Breast epithelium (tissue), 4 donors: ENCODE data around the gene RBBP8NL. TPM values are rescaled to one million over a fixed set of nuclear protein-coding genes. Genes with fewer than 3 reads are reported as not detected.

Experiments used
- DNase-seq, 2 donors: peaks; one replicate each; pipeline ENCODE4 v3.0.0-alpha.2; 2019; ENCODE audit warnings: low spot score in 2 of 2
- H3K27ac ChIP-seq, 2 donors: fragments of 200-600 bp; sonication (generic) in 1 of 2; one replicate each; pipeline ENCODE4 v1.5.1; 2016 to 2019; ENCODE audit warnings: mild to moderate bottlenecking in 1 of 2
- H3K27me3 ChIP-seq, 2 donors: fragments of 200-600 bp; sonication (generic) in 1 of 2; one replicate each; pipeline versions ENCODE4 v1.5.1 to v1.6.0; 2017 to 2019; ENCODE audit warnings: control low read depth in 1 of 2, mild to moderate bottlenecking in 1 of 2
- H3K36me3 ChIP-seq: fragments of 200-600 bp; one replicate; pipeline ENCODE4 v1.5.1; 2019
- H3K4me1 ChIP-seq, 2 donors: fragments of 200-600 bp; sonication (generic); one replicate each; pipeline ENCODE4 v1.5.1; 2016 to 2019; ENCODE audit warnings: control low read depth in 1 of 2
- H3K4me3 ChIP-seq, 3 donors: fragments of 200-600 bp; sonication (generic); 1 replicate in 2 of 3; 2 replicates in 1 of 3; pipeline ENCODE4 v1.5.1; 2016 to 2019; ENCODE audit warnings: mild to moderate bottlenecking in 3 of 3, moderate library complexity in 2 of 3
- H3K9me3 ChIP-seq, 2 donors: fragments of 200-600 bp; sonication (generic) in 1 of 2; one replicate each; pipeline ENCODE4 v1.5.1; 2016 to 2019; ENCODE audit warnings: control low read depth in 1 of 2
- POLR2A ChIP-seq: fragments of 450-650 bp; IDR thresholded peaks from one replicate; pipeline ENCODE4 v1.6.1; 2016; ENCODE audit warnings: antibody characterized with exemption, mild to moderate bottlenecking, moderate library complexity
- POLR2AphosphoS5 ChIP-seq, 3 donors: sonication (generic); formaldehyde crosslinking; IDR thresholded peaks; one replicate each; pipeline ENCODE4 v1.6.1; 2017; ENCODE audit warnings: antibody characterized with exemption in 3 of 3
- intact Hi-C: fragments of 100-400 bp; cut with DNase I; formaldehyde crosslinking; loops from one replicate; pipeline ENCODE4 v1.15.1; 2023; ENCODE audit warnings: low total_unique reads
- total RNA-seq, 3 donors: library from RNA; depleted of rRNA; stranded (reverse); fragments of >200 nt; gene quantifications; one replicate each; pipeline ENCODE4 v1.1.0, GENCODE V29; 2016
- TF ChIP-seq, protein P1 (sequence below), 3 donors: fragments of 450-650 bp; IDR thresholded peaks; one replicate each; pipeline ENCODE4 v1.5.1; 2016 to 2017; ENCODE audit warnings: antibody characterized with exemption in 3 of 3, mild to moderate bottlenecking in 3 of 3, moderate library complexity in 3 of 3

The RBBP8NL gene
- total RNA-seq, 3 donors from 2014 or later, result 2.0 to 4.0 TPM; not detected in 1

DNA sequence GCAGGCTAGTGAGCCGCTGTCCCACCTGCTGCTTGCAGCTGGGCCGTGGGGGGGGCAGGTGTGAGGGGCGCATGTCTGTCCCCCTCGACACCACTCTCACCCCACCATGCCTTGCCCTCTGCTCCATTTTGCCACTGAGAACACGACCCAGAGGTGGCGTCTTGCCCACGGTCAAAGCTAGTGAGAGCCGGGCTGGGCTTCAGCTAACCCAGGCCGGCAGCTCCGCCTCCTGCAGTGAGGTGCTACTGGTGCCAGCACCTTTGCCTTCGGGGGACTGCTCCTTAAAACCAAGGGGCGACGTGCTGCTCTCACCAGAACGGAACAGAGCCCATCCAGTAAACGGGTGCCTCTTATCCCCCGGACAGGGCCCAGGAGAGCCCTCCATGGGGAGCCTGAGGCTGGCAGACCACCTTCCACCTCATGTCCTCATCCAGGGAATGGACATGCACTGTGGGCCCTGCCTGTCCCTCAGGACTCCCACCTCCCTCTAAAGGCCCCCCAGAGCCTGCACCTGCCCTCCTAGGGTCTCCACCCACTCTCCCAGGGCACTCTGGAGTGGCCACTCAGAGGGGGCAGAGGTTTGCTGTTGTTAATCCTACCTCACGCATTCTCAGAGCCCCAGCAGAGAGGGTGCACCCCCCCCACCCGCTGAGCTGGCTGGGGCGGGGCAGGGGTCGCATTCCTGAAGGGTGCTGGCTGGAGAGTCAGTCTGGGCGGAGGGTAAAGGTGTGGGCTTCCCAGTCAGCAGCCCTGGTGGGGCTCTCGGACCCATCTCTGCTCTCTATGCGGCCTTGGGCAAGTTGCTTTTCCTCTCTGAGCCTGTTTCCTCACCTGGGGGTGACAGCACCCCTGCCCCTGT is 2.9 kb downstream of the RBBP8NL start:
- Histone ChIP-seq H3K36me3 (no peaks in the 10 kb centered on the region), H3K9me3 (no peaks in the 10 kb centered on the region), H3K4me3 (no peak overlapping the region), H3K4me1 (peaks cover 9 to 11% of the 10 kb centered on the region in 2 donors), H3K27me3 (peaks cover 0 to 18% of the 10 kb centered on the region in 2 donors), H3K27ac (no peak overlapping the region)
- no peak for DNase-seq
- intact Hi-C loops, result no loop called here
- TF ChIP-seq POLR2AphosphoS5 (IDR thresholded peaks at IDR 0.05), result no peak
- TF ChIP-seq, protein P1, sequence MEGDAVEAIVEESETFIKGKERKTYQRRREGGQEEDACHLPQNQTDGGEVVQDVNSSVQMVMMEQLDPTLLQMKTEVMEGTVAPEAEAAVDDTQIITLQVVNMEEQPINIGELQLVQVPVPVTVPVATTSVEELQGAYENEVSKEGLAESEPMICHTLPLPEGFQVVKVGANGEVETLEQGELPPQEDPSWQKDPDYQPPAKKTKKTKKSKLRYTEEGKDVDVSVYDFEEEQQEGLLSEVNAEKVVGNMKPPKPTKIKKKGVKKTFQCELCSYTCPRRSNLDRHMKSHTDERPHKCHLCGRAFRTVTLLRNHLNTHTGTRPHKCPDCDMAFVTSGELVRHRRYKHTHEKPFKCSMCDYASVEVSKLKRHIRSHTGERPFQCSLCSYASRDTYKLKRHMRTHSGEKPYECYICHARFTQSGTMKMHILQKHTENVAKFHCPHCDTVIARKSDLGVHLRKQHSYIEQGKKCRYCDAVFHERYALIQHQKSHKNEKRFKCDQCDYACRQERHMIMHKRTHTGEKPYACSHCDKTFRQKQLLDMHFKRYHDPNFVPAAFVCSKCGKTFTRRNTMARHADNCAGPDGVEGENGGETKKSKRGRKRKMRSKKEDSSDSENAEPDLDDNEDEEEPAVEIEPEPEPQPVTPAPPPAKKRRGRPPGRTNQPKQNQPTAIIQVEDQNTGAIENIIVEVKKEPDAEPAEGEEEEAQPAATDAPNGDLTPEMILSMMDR (IDR thresholded peaks at IDR 0.05), result no peak
- no peak for TF ChIP-seq POLR2A

DNA sequence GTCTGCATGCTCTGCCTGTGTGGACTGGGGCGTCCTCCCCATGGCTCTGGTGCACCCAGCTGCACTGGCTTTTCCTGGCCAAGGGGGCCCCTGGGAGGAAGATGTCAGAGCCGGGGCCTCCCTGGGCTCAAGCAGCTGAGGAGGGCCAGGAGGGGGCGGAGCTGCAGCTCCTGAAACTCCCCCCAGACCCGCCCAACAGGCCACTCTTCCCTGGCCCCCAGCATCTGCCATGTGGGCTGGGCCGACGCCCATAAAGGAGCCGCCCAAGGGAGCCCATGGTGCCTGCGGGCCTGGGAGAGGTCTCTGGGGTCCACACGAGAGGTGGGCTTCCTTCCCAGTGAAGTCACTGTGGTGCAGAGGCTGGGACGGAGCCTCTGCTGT is 4.0 kb downstream of the RBBP8NL start:
- Histone ChIP-seq H3K9me3 (no peaks in the 10 kb centered on the region), H3K4me3 (no peak overlapping the region), H3K27ac (no peak overlapping the region), H3K4me1 (peaks cover 5 to 7% of the 10 kb centered on the region in 2 donors), H3K36me3 (no peaks in the 10 kb centered on the region), H3K27me3 (peaks cover 0 to 18% of the 10 kb centered on the region in 2 donors)
- no peak for DNase-seq
- TF ChIP-seq, protein P1 (IDR thresholded peaks at IDR 0.05), result no peak
- TF ChIP-seq POLR2AphosphoS5 (IDR thresholded peaks at IDR 0.05) (no peak), POLR2A (no peak)
- intact Hi-C loops, result no loop called here

DNA sequence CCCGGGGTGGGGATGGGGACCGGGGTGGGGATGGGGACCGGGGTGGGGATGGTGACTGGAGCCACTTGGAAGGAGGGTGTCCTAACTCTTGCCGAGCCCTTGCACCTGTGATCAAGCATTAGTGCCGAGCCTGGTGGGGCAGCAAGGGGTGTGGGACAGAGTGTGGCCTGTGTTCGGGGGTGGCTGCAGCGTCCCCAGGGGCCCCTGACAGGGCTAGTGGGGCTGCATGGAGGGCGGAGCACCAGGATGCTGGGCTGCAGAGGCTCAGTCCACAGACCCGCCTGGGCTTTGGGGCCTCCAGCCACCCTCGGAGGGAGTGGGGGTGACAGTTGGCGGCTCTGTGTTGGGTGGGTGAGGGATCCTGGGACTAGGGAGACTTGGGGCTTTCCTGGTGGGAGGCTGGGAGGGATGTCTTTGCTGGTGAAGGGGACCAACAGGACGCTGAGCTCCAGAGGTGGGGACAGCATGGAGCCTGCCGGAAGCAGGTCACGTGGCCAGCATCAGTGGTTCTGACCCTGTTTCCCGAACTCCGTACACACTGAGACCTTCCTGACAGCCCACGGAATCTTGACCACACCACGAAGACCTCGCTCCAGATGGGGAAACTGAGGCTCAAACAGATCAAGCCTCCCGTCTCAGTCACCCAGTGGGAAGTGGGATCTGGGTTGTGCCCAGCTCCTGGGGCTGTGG is 4.6 kb downstream of the RBBP8NL start:
- Histone ChIP-seq H3K36me3 (no peaks in the 10 kb centered on the region), H3K27me3 (peaks cover 0 to 18% of the 10 kb centered on the region in 2 donors), H3K9me3 (no peaks in the 10 kb centered on the region), H3K4me1 (peaks cover 0 to 2% of the 10 kb centered on the region in 2 donors), H3K27ac (no peak overlapping the region), H3K4me3 (no peak overlapping the region)
- intact Hi-C loops, result no loop called here
- TF ChIP-seq, protein P1 (IDR thresholded peaks at IDR 0.05), result no peak
- TF ChIP-seq POLR2AphosphoS5 (IDR thresholded peaks at IDR 0.05), result no peak
- TF ChIP-seq POLR2A, result no peak
- DNase-seq, result no peak

DNA sequence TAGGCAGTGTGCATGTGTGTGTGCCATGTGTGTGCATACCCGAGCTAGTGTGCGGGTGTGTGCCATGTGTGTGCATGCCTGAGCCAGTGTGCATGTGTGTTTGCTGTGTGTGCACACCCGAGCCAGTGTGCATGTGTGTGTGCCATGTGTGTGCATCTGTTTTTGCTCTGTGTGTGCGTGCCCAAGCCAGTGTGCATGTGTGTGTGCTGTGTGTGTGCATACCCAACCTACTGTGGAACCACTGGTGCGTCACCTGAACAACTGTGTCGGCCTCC is 5.7 kb downstream of the RBBP8NL start:
- intact Hi-C loops, result no loop called here
- DNase-seq, result no peak
- no peaks in the 10 kb centered on the region for H3K4me1 ChIP-seq
- TF ChIP-seq POLR2A (no peak), POLR2AphosphoS5 (IDR thresholded peaks at IDR 0.05) (no peak)
- TF ChIP-seq, protein P1 (IDR thresholded peaks at IDR 0.05), result no peak
- no peaks in the 10 kb centered on the region for H3K36me3 ChIP-seq
- no peaks in the 10 kb centered on the region for H3K9me3 ChIP-seq
- peaks cover 0 to 18% of the 10 kb centered on the region in 2 donors for H3K27me3 ChIP-seq
- no peak overlapping the region for H3K4me3 ChIP-seq
- no peak overlapping the region for H3K27ac ChIP-seq
